Adrenal gland (tissue), 12 donors: ENCODE data around the gene TJP2. TPM values are rescaled to one million over a fixed set of nuclear protein-coding genes. Genes with fewer than 3 reads are reported as not detected.

ENCODE experiments used
- DNase-seq, 7 donors: peaks; one replicate each; pipeline ENCODE4 v3.0.0-alpha.2; 2019 to 2020
- H3K27ac ChIP-seq, 5 donors: fragments of 200-600 bp; sonication (generic) in 4 of 5; 1 replicate in 3 of 5; 2 replicates in 2 of 5; pipeline versions ENCODE4 v1.5.1 to v1.8.0; 2016 to 2020; ENCODE audit warnings: mild to moderate bottlenecking in 1 of 5
- H3K27me3 ChIP-seq: fragments of 200-600 bp; 2 replicates; pipeline ENCODE4 v1.8.0; 2021
- H3K36me3 ChIP-seq, 2 donors: fragments of 200-600 bp; replicated peaks in 1 of 2; 1 replicate in 1 of 2; 2 replicates in 1 of 2; pipeline versions ENCODE4 v1.5.1 to v1.8.0; 2018 to 2022
- H3K4me1 ChIP-seq, 2 donors: fragments of 200-600 bp; replicated peaks in 1 of 2; 1 replicate in 1 of 2; 2 replicates in 1 of 2; pipeline versions ENCODE4 v1.5.1 to v1.8.0; 2018 to 2021
- H3K4me3 ChIP-seq, 4 donors: fragments of 200-600 bp; sonication (generic) in 3 of 4; one replicate each; pipeline ENCODE4 v1.5.1; 2016 to 2018
- H3K9me3 ChIP-seq, 3 donors: fragments of 200-600 bp; sonication (generic) in 1 of 3; replicated peaks in 1 of 3; 1 replicate in 2 of 3; 2 replicates in 1 of 3; pipeline versions ENCODE4 v1.5.1 to v1.8.0; 2016 to 2021
- CTCF ChIP-seq, 6 experiments: fragments of 450-650 bp in 4 of 6; fragments of 200-600 bp in 2 of 6; sonication (generic) in 1 of 6; IDR thresholded peaks; 1 replicate in 5 of 6; 2 replicates in 1 of 6; pipeline versions ENCODE4 v1.5.1 to v1.8.0; 2016 to 2021; ENCODE audit warnings: antibody characterized with exemption in 6 of 6, mild to moderate bottlenecking in 2 of 6, moderate library complexity in 1 of 6
- POLR2A ChIP-seq, 2 donors: fragments of 450-650 bp; IDR thresholded peaks; one replicate each; pipeline ENCODE4 v1.6.1; 2017; ENCODE audit warnings: antibody characterized with exemption in 2 of 2, mild to moderate bottlenecking in 2 of 2, moderate library complexity in 1 of 2
- WGBS, 4 donors: extraction: QIAGEN DNeasy Blood & Tissue Kit in 2 of 4; methylation state at CpG; one replicate each; pipeline versions ENCODE4 v1.1.5 to v1.1.7; 2013 to 2017; 5-methylcytosine and 5-hydroxymethylcytosine counted together
- intact Hi-C, 2 donors: fragments of 100-400 bp; cut with DNase I; formaldehyde crosslinking; loops; one replicate each; pipeline versions ENCODE4 v1.14.1 to v1.15.0; 2022 to 2023
- polyA plus RNA-seq, 3 donors: library from polyadenylated mRNA; stranded (reverse); fragments of 200-250 nt in 2 of 3; fragments of 350-450 nt in 1 of 3; fragmentation: Illumina TruSeq in 1 of 3; extraction: RNeasy Lipid Tissue Mini Kit (QIAGEN cat#74804) in 1 of 3; gene quantifications; one replicate each; pipeline ENCODE4 v1.2.3, GENCODE V29; 2013 to 2014
- total RNA-seq, 9 donors: library from RNA; depleted of rRNA in 4 of 9; stranded (reverse); fragments of >200 nt in 4 of 9; fragments of 120-200 nt in 1 of 9; fragmentation: NEBNext Ultra II Directional in 1 of 9; extraction: Animal tissue kit (Norgen Biotek cat#: 25700) in 1 of 9; gene quantifications; one replicate each; pipeline versions ENCODE4 v1.1.0 to v1.2.4, GENCODE V29; 2013 to 2023
- donor health status: healthy with polysubstance abuse.
- donor health status: Bipolar disorder and iron deficiency.
- donor health status: DM: yes; HTN: yes; CAD: no.
- donor health status: DM: no; HTN: no; CAD: no.
- donor health status: DM: no; HTN: no; CAD: no.
- donor health status: DM: yes; HTN: yes; CAD: no.

The TJP2 gene
- total and polyA plus RNA-seq, 12 donors = 14.5 to 108 (median 30.2) TPM

GRCh38 chr9:69249337-69249736 is 75.3 kb downstream of the TJP2 start:
- no peaks in the 10 kb centered on the region for H3K27me3 ChIP-seq
- DNase-seq = no peak
- no peak overlapping the region for H3K27ac ChIP-seq
- 85 to 94% (median 87%) methylated on average over 7 of the region's 7 CpGs for WGBS, 4 donors
- no peaks in the 10 kb centered on the region for H3K4me1 ChIP-seq
- peaks cover 0 to 31% of the 10 kb centered on the region in 2 donors for H3K36me3 ChIP-seq
- TF ChIP-seq CTCF (IDR thresholded peaks at IDR 0.05) (no peak), POLR2A (IDR thresholded peaks at IDR 0.05) (no peak)
- intact Hi-C loops = no loop called here
- H3K4me3 ChIP-seq = no peak overlapping the region
- H3K9me3 ChIP-seq = no peaks in the 10 kb centered on the region

- H3K4me1 ChIP-seq = no peaks in the 10 kb centered on the region
- peaks cover 0 to 32% of the 10 kb centered on the region in 2 donors for H3K36me3 ChIP-seq
- no peak for DNase-seq
- no peaks in the 10 kb centered on the region for H3K9me3 ChIP-seq
- TF ChIP-seq CTCF (IDR thresholded peaks at IDR 0.05) = no peak
- no peak for TF ChIP-seq POLR2A (IDR thresholded peaks at IDR 0.05)
- intact Hi-C loops = no loop called here
- no peaks in the 10 kb centered on the region for H3K27me3 ChIP-seq
- no peak overlapping the region for H3K4me3 ChIP-seq
- 63 to 93% (median 71%) methylated on average over 3 of the region's 3 CpGs for WGBS, 4 donors
- no peak overlapping the region for H3K27ac ChIP-seq
Observed at GRCh38 chr9:69250681-69251080, 76.6 kb downstream of the TJP2 start.

GRCh38 chr9:69252436-69252835 is 78.4 kb downstream of the TJP2 start:
- 85 to 90% (median 88%) methylated on average over 5 of the region's 5 CpGs for WGBS, 4 donors
- Histone ChIP-seq H3K4me1 (no peaks in the 10 kb centered on the region), H3K9me3 (no peaks in the 10 kb centered on the region), H3K27me3 (no peaks in the 10 kb centered on the region), H3K4me3 (no peak overlapping the region), H3K27ac (no peak overlapping the region), H3K36me3 (peaks cover 0 to 32% of the 10 kb centered on the region in 2 donors)
- intact Hi-C loops = no loop called here
- TF ChIP-seq POLR2A (IDR thresholded peaks at IDR 0.05) = no peak
- TF ChIP-seq CTCF (IDR thresholded peaks at IDR 0.05) = no peak
- no peak for DNase-seq

- no peaks in the 10 kb centered on the region for H3K27me3 ChIP-seq
- TF ChIP-seq POLR2A (IDR thresholded peaks at IDR 0.05) (no peak), CTCF (IDR thresholded peaks at IDR 0.05) (no peak)
- intact Hi-C loops = no loop called here
- H3K4me3 ChIP-seq = no peak overlapping the region
- WGBS, 4 donors = 59 to 79% (median 70%) methylated on average over 4 of the region's 4 CpGs
- H3K36me3 ChIP-seq = peaks cover 0 to 32% of the 10 kb centered on the region in 2 donors
- H3K9me3 ChIP-seq = no peaks in the 10 kb centered on the region
- no peak for DNase-seq
- no peak overlapping the region for H3K27ac ChIP-seq
- H3K4me1 ChIP-seq = no peaks in the 10 kb centered on the region
Observed at GRCh38 chr9:69253057-69253456, 79.0 kb downstream of the TJP2 start.
